HG03354 (cell line): ENCODE measurements around the gene CSMD2.

Experiments
- ATAC-seq: cut with Tn5 transposase; IDR thresholded peaks from one replicate; pipeline ENCODE4 v1.9.1; 2021; ENCODE audit warnings: mild to moderate bottlenecking; ENCODE audit not compliant: unreplicated experiment, poor library complexity, severe bottlenecking

The CSMD2 gene

DNA sequence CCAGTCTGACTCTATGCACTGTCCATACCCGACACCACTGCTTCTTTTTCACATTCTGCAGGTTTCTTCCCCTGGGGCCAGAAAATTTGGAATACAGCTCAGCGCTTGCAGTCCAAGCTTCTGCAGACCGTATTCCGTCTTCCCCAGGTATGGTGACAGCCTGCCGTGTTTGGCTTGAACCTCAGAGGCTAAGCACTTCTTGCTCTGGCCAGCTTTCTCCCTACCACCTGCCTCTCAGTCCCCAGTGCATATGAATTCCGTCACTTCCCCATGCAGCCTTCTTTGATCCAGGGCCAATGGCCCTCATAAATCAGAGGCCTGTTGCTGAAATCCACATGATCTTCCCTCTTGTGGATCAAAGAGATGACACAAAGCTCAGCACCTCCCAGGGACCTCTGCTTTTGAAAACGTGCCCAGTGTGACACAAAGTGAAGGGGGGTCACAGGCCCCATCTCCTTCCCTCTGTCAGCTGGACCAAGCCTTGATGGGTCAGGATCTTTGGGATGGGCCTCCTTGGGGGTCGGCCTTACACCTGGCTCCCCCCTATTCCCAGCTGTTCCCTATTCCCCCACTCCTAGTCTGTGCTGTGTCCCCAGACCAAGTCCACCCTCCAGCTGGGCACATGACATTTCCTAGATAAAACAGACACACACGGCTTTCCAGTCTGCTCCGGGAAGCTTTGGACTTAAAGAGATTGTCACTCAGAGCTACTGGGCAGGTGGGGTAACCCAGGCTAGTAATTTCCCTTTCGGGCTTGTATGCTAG lies 234.5 kb downstream of the CSMD2 start:
- ATAC-seq = no peak

DNA sequence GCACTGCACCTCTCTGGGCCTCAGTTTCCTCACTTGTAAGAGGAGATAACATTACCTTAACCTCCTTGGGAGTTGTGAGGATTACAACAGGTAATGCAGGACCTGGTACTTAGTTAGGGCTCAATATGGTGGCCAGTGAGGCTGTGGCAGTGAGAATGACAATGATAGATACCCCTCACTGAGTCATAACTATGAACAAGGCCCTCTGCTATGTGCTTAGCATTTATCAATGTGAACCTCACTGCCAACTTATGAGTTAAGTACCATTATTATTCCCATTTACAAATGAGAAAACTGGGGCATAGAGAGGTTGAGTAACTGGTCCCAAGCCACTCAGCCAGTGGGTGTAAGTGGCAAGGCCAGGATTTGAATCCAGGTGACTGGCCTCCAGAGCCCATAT lies 236.8 kb downstream of the CSMD2 start:
- ATAC-seq = no peak

GRCh38 chr1:33927721-33928120 lies 237.3 kb downstream of the CSMD2 start:
- no peak for ATAC-seq

- ATAC-seq = no peak
Observed at GRCh38 chr1:33925586-33925985, 239.4 kb downstream of the CSMD2 start.

GRCh38 chr1:33921281-33921680 lies 243.7 kb downstream of the CSMD2 start:
- ATAC-seq = no peak

GRCh38 chr1:33918368-33918767 lies 246.7 kb downstream of the CSMD2 start:
- no peak for ATAC-seq

DNA sequence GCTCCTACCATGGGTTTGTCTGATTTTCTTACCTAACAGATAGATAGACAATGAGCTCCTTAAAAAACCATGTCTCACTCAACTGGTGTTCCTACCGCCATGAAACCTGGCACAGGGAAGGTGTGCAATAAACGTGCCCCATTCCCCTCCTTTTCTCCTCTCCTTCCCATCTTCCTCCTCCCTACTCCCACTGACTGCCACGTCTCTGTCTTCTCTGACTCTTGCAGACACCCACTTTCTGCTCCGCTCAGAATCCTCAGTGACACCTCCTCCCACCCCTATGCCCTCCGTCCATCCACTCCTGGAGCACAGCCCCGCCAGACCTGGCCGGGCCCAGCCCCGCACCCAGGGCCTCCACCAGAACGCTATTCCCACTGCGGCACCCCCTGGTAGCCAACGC lies 248.2 kb downstream of the CSMD2 start:
- no peak for ATAC-seq

DNA sequence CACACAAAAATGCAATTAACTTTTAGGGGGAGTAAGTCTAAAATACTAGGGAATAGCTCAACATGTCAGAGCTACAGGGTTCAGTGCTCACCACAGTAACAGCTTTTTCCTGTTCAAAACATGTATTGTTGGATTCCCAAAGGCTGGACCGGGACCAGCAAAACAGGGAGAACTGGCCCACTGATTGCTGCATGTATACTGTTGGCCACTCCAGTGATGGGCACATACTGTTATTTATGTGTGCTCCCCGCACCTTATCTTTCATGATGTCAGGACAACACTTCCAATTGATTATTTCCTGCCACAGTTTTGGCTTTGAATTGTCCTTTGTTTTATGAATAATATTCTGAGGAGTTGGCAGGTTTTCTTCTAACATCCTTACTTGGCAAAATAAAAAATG lies 250.5 kb downstream of the CSMD2 start:
- no peak for ATAC-seq

DNA sequence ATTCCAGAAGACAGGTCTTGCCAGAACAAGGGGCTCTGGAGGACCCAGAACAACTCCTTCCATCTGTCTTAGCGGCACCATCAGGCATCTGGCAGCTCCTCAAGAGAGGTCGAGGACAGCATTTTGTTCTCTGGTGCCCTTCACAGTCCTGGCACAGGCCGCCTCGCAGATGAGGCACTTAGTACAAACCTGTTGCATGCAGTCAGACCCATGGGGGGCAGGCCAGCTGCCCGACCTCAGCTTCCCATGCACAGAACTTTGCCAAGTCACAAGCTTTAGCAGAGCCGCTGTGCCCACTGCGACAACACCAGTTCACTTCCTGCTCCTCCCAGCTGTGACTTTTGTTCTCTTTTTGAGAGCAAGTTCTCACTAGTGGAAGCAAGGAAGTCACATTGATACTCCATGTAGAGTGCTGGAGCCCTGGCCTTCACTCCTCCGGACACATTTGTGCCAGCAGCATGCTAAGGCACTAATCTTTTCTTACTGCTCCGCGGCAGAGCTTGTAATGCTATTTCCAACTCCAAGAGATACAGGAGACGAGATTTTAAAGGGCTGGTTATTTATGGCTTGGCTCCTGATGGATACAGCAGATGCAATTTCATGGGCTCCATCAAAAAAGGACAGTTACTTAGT lies 256.6 kb downstream of the CSMD2 start:
- no peak for ATAC-seq

DNA sequence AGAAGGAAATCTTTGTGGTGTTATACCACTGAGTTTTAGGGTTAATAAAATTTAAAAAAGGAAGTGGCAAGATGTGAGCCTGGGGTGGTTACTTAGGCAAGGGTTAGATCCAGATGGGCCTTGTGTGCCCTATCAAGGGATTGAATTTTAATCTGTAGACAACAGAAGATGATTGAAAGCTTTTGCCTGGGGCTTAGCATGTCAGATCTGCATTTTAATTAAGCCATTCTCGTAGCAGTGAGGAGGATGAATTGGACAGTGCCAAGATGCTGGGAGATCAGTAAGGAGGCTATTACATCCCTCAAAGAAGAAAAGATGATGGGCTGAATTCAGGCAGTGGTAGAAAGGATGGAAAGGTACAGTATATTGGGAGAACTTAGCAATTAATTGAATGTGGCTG lies 258.9 kb downstream of the CSMD2 start:
- ATAC-seq = no peak

DNA sequence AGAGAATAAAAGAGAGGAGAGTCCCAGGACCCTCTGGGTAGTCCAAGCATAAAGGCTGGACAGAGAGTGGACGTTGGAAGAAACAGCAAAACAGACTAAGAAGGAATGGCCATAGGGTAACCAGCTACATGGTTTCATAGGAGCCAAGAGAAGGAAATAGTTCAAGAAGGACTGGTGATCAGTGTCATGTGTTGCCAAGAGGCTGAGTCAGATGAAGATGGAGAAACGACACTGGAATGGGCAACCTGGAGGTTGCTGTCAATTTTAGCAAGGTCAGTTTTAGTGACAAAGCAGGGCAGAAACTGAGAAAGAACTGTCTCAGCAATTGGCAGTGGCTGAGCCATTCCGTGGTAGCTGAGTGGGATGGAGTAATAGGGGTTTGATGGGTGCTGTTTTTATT lies 259.8 kb downstream of the CSMD2 start:
- ATAC-seq = no peak

DNA sequence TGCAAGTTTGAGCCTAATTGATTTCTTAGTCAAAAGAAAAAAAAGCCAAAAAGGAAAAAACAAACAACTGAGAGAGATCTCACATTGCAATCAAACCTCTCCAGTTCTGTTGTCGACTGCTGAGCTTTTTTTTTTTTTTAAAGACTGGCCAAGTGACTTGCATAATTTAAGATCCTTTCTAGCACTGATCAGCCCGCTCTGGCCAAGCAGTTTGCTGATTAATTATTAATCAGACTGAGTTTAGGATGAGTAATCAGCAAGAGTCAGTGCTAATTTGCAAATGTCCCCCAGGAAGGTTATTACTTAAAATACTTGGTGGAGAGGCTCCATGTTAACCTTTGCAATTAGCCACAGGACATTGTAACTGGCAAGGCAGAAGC lies 261.8 kb downstream of the CSMD2 start:
- peak; percentile 80 for ATAC-seq

GRCh38 chr1:33902486-33903209 lies 262.4 kb downstream of the CSMD2 start:
- ATAC-seq = peak; percentile 93

DNA sequence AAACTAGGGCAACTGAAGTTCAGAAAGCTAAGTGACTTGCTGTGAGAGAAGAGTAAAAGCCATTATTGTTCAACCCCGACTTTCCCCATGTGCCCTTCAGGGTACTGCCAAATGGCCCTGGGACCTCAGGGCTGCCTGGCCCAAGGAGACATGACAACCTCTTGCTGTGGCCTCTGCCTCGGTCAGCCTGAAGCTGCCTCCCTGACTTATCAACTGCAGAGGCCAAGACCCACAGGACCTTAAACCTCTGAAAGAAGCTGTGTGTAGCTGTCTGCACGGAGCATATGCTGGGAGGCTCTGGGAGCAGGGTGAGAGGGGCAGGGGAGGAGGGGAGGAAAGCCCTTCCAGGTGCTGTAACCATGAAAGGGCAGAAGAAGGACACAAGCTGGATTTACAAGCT lies 265.3 kb downstream of the CSMD2 start:
- ATAC-seq = no peak

DNA sequence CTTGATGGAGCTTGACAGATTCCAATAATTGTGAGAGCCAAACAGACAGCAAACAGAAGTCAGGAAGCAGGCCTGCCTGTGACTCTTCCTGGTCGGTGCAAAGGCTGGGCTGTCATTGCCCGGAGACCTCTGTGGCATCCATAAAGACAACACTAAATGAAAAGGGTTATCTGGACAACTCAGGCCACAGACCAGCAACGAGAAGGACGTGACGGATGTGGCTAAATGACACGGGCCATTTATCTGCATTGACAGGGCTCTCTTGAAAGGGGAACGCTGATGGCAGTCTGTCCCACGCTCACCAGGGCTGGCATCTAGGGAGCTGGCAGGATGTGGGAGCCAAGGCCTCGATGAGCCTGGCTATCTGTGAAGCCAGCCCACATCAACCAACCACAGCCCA lies 266.1 kb downstream of the CSMD2 start:
- no peak for ATAC-seq

DNA sequence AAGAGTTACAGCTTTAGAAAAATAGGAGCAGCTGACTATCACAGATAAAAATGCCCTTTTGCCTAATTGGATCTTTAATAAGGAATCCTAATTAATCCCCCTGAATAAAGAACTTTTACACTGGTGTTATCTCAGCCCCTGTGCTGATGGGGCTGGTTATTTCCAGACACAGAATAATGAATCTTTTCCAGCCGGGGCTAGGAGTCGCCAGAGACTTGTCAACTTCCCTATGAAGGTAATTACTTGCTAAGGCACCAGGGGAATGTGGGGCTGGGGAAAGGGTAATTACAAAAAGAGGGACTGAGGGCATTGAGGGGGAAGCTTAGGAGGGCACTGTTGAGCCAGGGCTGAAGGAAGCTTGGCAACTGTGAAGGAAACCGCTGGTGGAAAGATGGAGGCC lies 266.6 kb downstream of the CSMD2 start:
- no peak for ATAC-seq

DNA sequence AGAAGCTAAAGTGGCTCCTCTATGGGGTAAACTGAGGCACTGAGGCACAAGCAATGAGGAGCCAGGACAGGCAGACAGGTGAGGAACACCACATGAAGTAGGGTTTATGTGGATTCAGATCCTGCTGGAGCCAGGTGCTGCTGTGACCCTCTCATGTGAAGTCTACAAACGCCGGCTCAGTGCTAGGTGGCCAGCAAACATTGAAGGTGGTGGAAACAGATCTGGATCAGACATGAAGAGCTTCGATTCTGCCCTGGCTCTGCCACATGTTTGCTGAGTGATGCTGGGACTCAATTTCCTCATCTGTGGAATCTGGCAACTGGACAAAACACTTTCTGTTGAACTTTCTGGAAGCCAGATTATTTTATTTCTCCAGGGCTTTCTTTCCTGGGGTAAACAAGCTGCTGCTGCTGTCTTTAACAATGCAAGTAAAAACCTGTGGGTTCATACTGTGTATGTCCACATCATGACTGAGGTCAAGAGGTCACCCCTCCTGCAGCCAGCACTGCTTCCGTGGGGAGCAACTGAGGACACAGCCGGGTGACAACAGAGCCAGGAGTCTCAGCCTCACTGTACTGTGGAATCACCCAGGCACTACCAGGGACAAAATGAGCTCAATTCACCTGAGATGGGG lies 267.8 kb downstream of the CSMD2 start:
- no peak for ATAC-seq

DNA sequence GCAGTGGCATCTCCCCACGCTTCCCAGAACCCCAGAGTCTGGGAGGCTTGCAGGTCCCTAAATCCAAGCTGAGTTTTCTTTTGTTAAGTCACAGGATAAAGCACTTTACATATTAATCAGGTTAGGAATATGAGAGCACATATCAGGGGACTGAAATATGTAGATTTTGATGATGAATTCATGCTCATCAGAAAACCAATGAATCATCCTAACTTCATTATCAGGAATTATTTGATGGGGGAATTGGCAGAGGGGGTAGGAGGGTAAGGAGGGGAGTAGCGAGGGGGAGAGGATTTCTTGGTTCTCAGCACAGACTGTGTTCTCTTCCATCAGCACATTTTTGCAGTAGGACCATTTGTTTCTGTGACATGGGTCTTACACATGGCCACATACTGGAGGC lies 269.1 kb downstream of the CSMD2 start:
- no peak for ATAC-seq

- ATAC-seq = no peak
Observed at GRCh38 chr1:33895396-33895795, 269.6 kb downstream of the CSMD2 start.

DNA sequence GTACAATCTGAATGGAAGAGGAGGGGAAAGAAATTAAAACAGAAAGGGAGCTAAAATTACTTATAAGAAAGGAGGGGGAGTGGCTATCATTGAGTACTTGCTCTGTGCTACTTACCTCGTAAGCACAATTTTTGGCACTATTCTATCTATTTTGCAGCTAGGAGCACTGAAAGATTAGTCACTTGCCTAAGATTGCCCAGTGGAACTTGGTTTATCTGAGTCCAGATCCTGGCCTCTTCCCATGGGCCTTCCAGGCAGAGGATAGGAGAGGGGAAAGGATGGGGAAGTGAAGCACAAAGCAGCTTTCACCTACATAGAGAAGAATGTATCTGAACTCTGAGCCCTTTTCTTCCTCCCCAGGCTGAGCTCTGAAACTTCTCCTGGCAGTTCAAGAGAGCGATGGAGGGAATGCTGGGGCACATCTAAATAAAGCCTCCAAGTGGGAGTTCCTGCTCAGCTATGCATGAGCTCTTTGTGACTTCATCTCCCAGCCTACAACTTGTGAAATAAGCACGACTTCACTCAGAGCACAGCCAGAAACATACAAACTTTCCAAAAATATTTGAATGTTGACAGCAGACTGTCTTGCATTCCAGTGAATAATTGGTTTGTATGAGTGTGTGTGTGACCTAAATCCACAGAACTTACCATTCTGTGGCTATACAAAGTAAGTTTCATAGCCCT lies 271.7 kb downstream of the CSMD2 start:
- ATAC-seq = no peak
